Measurements from ENCODE around the gene CSTF1. TPM values are rescaled to one million over a fixed set of nuclear protein-coding genes. Genes with fewer than 3 reads are reported as not detected.

CSTF1 gene
- total and polyA plus RNA-seq, 2 of the 4 experiments (the other 2 are of a cell fraction): 48.8 to 105 TPM

DNA sequence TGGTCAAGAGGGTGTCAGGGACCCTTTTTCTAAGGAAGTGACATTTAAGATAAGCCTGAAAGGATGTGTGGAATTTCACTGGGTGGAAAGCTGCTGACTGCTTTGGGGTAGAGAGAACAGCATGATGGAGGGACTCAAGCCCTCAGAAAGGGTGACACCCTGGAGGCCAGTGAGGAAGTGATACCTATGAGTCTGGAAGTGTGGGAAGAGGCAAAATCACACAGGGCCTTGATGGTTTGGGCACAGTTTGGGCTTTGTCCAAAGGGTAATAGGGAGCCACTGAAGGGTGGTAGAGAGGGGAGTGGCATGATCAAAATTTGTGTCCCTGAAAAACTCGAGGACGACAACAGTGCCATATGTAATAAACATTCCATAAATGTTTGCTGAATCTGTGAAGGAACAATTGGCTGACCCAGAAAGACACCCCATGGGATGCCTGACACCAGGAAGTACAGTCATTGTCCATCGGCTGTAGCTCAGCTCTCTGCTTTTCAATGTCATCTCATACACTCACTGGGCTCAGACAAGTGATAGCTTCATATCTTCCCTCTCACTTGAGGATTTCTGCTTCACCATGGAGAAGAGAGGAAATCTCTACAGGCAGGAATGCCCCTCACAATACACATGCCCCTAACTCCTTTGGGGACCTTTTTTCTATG lies 40.9 kb downstream of the CSTF1 start:
- H2AK5ac ChIP-seq (ENCODE audit: low read depth, low read length): peak overlapping the region; percentile 99
- H3K9me3 ChIP-seq (ENCODE audit: control insufficient read depth, insufficient read depth, low read length): no peaks in the 10 kb centered on the region
- H2AK9ac ChIP-seq (replicated peaks; ENCODE audit: low read depth, low read length, poor library complexity): peak overlapping the region; percentile 26
- H3K14ac ChIP-seq (replicated peaks; ENCODE audit: low read depth, low read length): peak overlapping the region; percentile 95
- peak overlapping the region; percentile 94 for H3K56ac ChIP-seq (ENCODE audit: extremely low read depth, insufficient read depth, low read length)
- H3K9ac ChIP-seq (ENCODE audit: low read depth, low read length): peak overlapping the region; percentile 59
- peak overlapping the region; percentile 98 for H3K4ac ChIP-seq (ENCODE audit: low read depth, low read length)
- peak overlapping the region; percentile 7 for H2AFZ ChIP-seq (replicated peaks; ENCODE audit: low read length, poor library complexity)
- no peak overlapping the region for H3K4me3 ChIP-seq (ENCODE audit: insufficient read depth, low read depth, low read length)
- in situ Hi-C loops (cut with MboI; ENCODE audit: low sequenced_read_pairs): no loop called here
- H3K27ac ChIP-seq (ENCODE audit: insufficient read depth, low read length): peak overlapping the region; percentile 100
- H3K23ac ChIP-seq (ENCODE audit: low read depth, low read length): peak overlapping the region; percentile 88
- H2BK15ac ChIP-seq (ENCODE audit: low read depth, low read length): peak overlapping the region; percentile 99
- peak overlapping the region; percentile 9; the same call in 1 of the 2 replicates for H3K4me2 ChIP-seq (ENCODE audit: low read depth, low read length)
- intact Hi-C loops (cut with micrococcal nuclease): no loop called here
- TF ChIP-seq MAZ (IDR thresholded peaks at IDR 0.05; ENCODE audit: borderline replicate concordance, low read depth, low read length) (no peak), SMC3 (IDR thresholded peaks at IDR 0.05; ENCODE audit: low read depth, low read length) (no peak), FOS (IDR thresholded peaks at IDR 0.05; ENCODE audit: low read depth, low read length) (no peak), MAFK (IDR thresholded peaks at IDR 0.05; ENCODE audit: low read depth, low read length) (no peak), POLR2A (IDR thresholded peaks at IDR 0.05; ENCODE audit: low read depth, low read length) (peak; percentile 54), CTCF (conservative IDR thresholded peaks at IDR 0.05; ENCODE audit: low read depth, low read length) (no peak), RCOR1 (IDR thresholded peaks at IDR 0.05; ENCODE audit: insufficient replicate concordance, low read length) (no peak)
- H4K8ac ChIP-seq (ENCODE audit: low read depth in 2 of 2, low read length in 2 of 2): peak overlapping the region; percentile 96 to 98
- H3K79me1 ChIP-seq (ENCODE audit: low read depth in 1 of 2, low read length in 2 of 2): peaks cover 19 to 60% of the 10 kb centered on the region in 2 experiments; a peak in 3 of 4 replicates
- DNase-seq (no peak), ATAC-seq (ENCODE audit: low read depth) (peak; percentile 28)
- peaks cover 36% of the 10 kb centered on the region for H3K4me1 ChIP-seq (ENCODE audit: control insufficient read depth, insufficient read depth, low read length)
- H4K20me1 ChIP-seq (ENCODE audit: insufficient read depth, low read length): no peaks in the 10 kb centered on the region
- ChIA-PET CTCF (interaction anchor here (1.5 kb wide), 1 partner anchor 15 kb away, joined by 4 read pairs; no protein-coding TSS in a partner anchor), POLR2A (ENCODE audit: unreplicated experiment) (interaction anchor here (1.0 to 1.2 kb wide), 2 partner anchors 19 to 20 kb away, joined by 3 to 5 read pairs; no protein-coding TSS in a partner anchor)
- H2BK120ac ChIP-seq (ENCODE audit: low read depth, low read length): peak overlapping the region; percentile 91
- peak overlapping the region; percentile 99 for H3K18ac ChIP-seq (ENCODE audit: low read depth, low read length)
- peak overlapping the region; percentile 93 for H4K91ac ChIP-seq (ENCODE audit: insufficient read depth, low read depth, low read length)
- peaks cover 31% of the 10 kb centered on the region for H3K9me1 ChIP-seq (ENCODE audit: insufficient read depth, low read length)
- peak overlapping the region; percentile 71 for H2BK20ac ChIP-seq (ENCODE audit: low read depth, low read length)
- H3K27me3 ChIP-seq (ENCODE audit: control insufficient read depth, insufficient read depth, low read length): no peaks in the 10 kb centered on the region
- peak overlapping the region; percentile 100 for H4K5ac ChIP-seq (ENCODE audit: low read depth, low read length)
- BruUV-seq (replicated peaks): no TSS peak
- dilution Hi-C loops (cut with HindIII; ENCODE audit: low sequenced_read_pairs, unreplicated experiment): no loop called here
- peaks cover 10% of the 10 kb centered on the region; the same call in 1 of the 2 replicates for H3K36me3 ChIP-seq (ENCODE audit: control insufficient read depth, insufficient read depth, low read length)
- no CpG with 5 or more reads among the region's 3 CpGs for WGBS, 2 experiments (ENCODE audit: extremely low coverage in 2 of 2, insufficient read length in 1 of 2)
- peak overlapping the region; percentile 87 for H2BK5ac ChIP-seq (ENCODE audit: low read depth, low read length, poor library complexity, severe bottlenecking)
